Kidney glomerular epithelial cell (primary cell): ENCODE results near the gene ZEB2.

ENCODE experiments used
- DNase-seq: peaks from one replicate; lab custom pipeline; 2025; lab: John Stamatoyannopoulos, UW

ZEB2 gene

GRCh38 chr2:144519934-144520731, at the start of gene ZEB2:
ZEB2 (minus strand) TSS chr2:144520119; CDS start chr2:144517350, 2,769 bp downstream.
- DNase-seq, result peak; percentile 72

GRCh38 chr2:144567745-144568144, 47.8 kb upstream of the ZEB2 start:
- DNase-seq, result no peak

GRCh38 chr2:144566448-144566847, 46.5 kb upstream of the ZEB2 start:
- no peak for DNase-seq

GRCh38 chr2:144560251-144560650, 40.3 kb upstream of the ZEB2 start:
- no peak for DNase-seq

- DNase-seq, result no peak
Observed at GRCh38 chr2:144559681-144560080, 39.8 kb upstream of the ZEB2 start.

- no peak for DNase-seq
Observed at GRCh38 chr2:144559242-144559641, 39.3 kb upstream of the ZEB2 start.

- DNase-seq, result no peak
Observed at GRCh38 chr2:144554492-144555210, 34.7 kb upstream of the ZEB2 start.

GRCh38 chr2:144553379-144553778, 33.5 kb upstream of the ZEB2 start:
- DNase-seq, result peak; percentile 86

- no peak for DNase-seq
Observed at GRCh38 chr2:144552821-144553220, 32.9 kb upstream of the ZEB2 start.

GRCh38 chr2:144550911-144551310, 31.0 kb upstream of the ZEB2 start:
- no peak for DNase-seq

GRCh38 chr2:144550084-144550483, 30.2 kb upstream of the ZEB2 start:
- DNase-seq, result no peak

- DNase-seq, result no peak
Observed at GRCh38 chr2:144548532-144549191, 28.7 kb upstream of the ZEB2 start.

- DNase-seq, result no peak
Observed at GRCh38 chr2:144548088-144548487, 28.2 kb upstream of the ZEB2 start.

GRCh38 chr2:144547494-144547893, 27.6 kb upstream of the ZEB2 start:
- no peak for DNase-seq

GRCh38 chr2:144546933-144547332, 27.0 kb upstream of the ZEB2 start:
- no peak for DNase-seq

- DNase-seq, result no peak
Observed at GRCh38 chr2:144545787-144546186, 25.9 kb upstream of the ZEB2 start.

- DNase-seq, result no peak
Observed at GRCh38 chr2:144544053-144544452, 24.1 kb upstream of the ZEB2 start.

- no peak for DNase-seq
Observed at GRCh38 chr2:144541396-144541795, 21.5 kb upstream of the ZEB2 start.

GRCh38 chr2:144539289-144539782, 19.4 kb upstream of the ZEB2 start:
- DNase-seq, result no peak

GRCh38 chr2:144535300-144535699, 15.4 kb upstream of the ZEB2 start:
- DNase-seq, result no peak

GRCh38 chr2:144533221-144533620, 13.3 kb upstream of the ZEB2 start:
- DNase-seq, result no peak

- DNase-seq, result no peak
Observed at GRCh38 chr2:144530596-144530995, 10.7 kb upstream of the ZEB2 start.

- DNase-seq, result no peak
Observed at GRCh38 chr2:144529841-144530240, 9.9 kb upstream of the ZEB2 start.
